ENCODE results near the gene GATD1. TPM values are rescaled to one million over a fixed set of nuclear protein-coding genes. Genes with fewer than 3 reads are reported as not detected.

GATD1 gene
- total and polyA plus RNA-seq, 2 donors (not counting 1 experiment from before 2014, with no cell fraction given): 62.4 to 70.0 TPM

DNA sequence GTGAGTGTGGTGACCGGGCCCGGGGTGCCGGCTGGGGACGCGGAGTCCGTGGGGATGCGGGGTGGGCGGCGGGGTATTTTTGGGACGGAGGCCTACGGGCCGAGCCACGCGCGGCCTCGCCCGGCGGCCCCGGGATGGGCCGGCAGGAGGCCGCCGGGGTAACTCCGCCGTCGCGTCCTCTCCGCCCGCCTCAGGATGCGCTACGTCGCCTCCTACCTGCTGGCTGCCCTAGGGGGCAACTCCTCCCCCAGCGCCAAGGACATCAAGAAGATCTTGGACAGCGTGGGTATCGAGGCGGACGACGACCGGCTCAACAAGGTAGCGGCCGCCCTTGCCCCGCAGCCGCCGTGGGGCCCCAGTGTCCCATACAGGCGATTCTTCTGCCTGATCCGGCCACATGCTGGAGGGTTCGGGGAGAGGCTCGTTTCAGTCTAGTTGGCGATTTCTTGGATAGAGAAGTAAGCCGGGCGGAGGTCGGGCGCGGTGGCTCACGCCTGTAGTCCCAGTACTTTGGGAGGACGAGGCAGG, 32.8 kb upstream of the GATD1 start:
- no peak for TF ChIP-seq EZH2 (IDR thresholded peaks at IDR 0.05; ENCODE audit: borderline replicate concordance, insufficient read depth, low read depth, low read length, poor library complexity, severe bottlenecking)
- TF ChIP-seq CTCF (IDR thresholded peaks at IDR 0.05): peak; percentile 13
- peaks cover 40% of the 10 kb centered on the region for H3K4me1 Mint-ChIP-seq
- peak overlapping the region; percentile 83 to 94 for H3K27ac ChIP-seq (ENCODE audit: low read length in 2 of 2)
- peak overlapping the region; percentile 93 for H2AFZ ChIP-seq (ENCODE audit: insufficient read depth, low read depth, low read length, poor library complexity, severe bottlenecking)
- H3K9me3 Mint-ChIP-seq (ENCODE audit: insufficient read depth): no peaks in the 10 kb centered on the region
- CTCF ChIA-PET: interaction anchor here (1.1 to 2.6 kb wide), 4 partner anchors 9 to 21 kb away, joined by 3 to 14 read pairs (median 4); partner anchors contain the start of gene PNPLA2
- POLR2A ChIA-PET: interaction anchor here (0.6 to 2.9 kb wide), 6 partner anchors 9 to 116 kb away, joined by 3 to 32 read pairs (median 9); partner anchors contain the start of genes PNPLA2, POLR2L, SLC25A22 and TSPAN4
- H3K4me3 ChIP-seq (ENCODE audit: control extremely low read depth in 1 of 5, extremely low read depth in 1 of 5, insufficient read depth in 1 of 5, low read depth in 2 of 5, low read length in 4 of 5): peak overlapping the region; percentile 53 to 95 (median 86)
- under 1% methylated on average over 54 of the region's 55 CpGs for WGBS (ENCODE audit: insufficient coverage)
- H3K27me3 Mint-ChIP-seq: no peaks in the 10 kb centered on the region
- peaks cover 2 to 24% of the 10 kb centered on the region in 2 experiments for H3K36me3 ChIP-seq (replicated peaks in 1 of 2; ENCODE audit: control extremely low read depth in 1 of 2, control insufficient read depth in 1 of 2, extremely low read depth in 1 of 2, insufficient read depth in 2 of 2, low read length in 1 of 2)
- peaks cover 21 to 31% of the 10 kb centered on the region in 2 donors for H3K4me1 ChIP-seq (ENCODE audit: control insufficient read depth in 2 of 2, insufficient read depth in 2 of 2, low read length in 2 of 2)
- H3K9me3 ChIP-seq (ENCODE audit: control extremely low read depth in 1 of 3, control insufficient read depth in 2 of 3, insufficient read depth in 1 of 3, low read length in 2 of 3): no peaks in the 10 kb centered on the region
- peaks cover 27% of the 10 kb centered on the region for H3K79me2 ChIP-seq (ENCODE audit: control insufficient read depth, insufficient read depth, low read length)
- no peaks in the 10 kb centered on the region for H3K27me3 ChIP-seq (replicated peaks in 1 of 4; ENCODE audit: control extremely low read depth in 1 of 4, control insufficient read depth in 3 of 4, insufficient read depth in 4 of 4, low read length in 3 of 4)
- intact Hi-C loops (cut with micrococcal nuclease): no loop called here
- ATAC-seq (ENCODE audit: low read depth) (peak; percentile 2), DNase-seq (no peak)
- H3K9ac ChIP-seq (ENCODE audit: low read length): peak overlapping the region; percentile 90
- H3K4me2 ChIP-seq (replicated peaks; ENCODE audit: low read depth, low read length, poor library complexity, severe bottlenecking): peak overlapping the region; percentile 87
- H4K20me1 ChIP-seq (ENCODE audit: control insufficient read depth, insufficient read depth, low read length, poor library complexity, severe bottlenecking): peaks cover 36% of the 10 kb centered on the region
- H3K4me3 Mint-ChIP-seq: peak overlapping the region; percentile 96
- peak overlapping the region; percentile 99 for H3K27ac Mint-ChIP-seq
